Sigmoid colon (tissue), 4 donors: Measurements from ENCODE around the gene SRRM2.

Source experiments
- CTCF ChIP-seq, 4 experiments: fragments of 450-650 bp in 3 of 4; fragments of 200-600 bp in 1 of 4; IDR thresholded peaks; one replicate each; pipeline ENCODE4 v1.5.1; 2016 to 2019; ENCODE audit warnings: antibody characterized with exemption in 4 of 4, mild to moderate bottlenecking in 3 of 4, moderate library complexity in 2 of 4
- EP300 ChIP-seq, 4 donors: sonication (generic); formaldehyde crosslinking; IDR thresholded peaks; one replicate each; pipeline ENCODE4 v1.6.1; 2017; ENCODE audit warnings: antibody characterized with exemption in 4 of 4
- POLR2A ChIP-seq, 2 donors: fragments of 450-650 bp; IDR thresholded peaks; one replicate each; pipeline ENCODE4 v1.6.1; 2016; ENCODE audit warnings: antibody characterized with exemption in 2 of 2, mild to moderate bottlenecking in 2 of 2, moderate library complexity in 2 of 2
- POLR2AphosphoS5 ChIP-seq, 4 donors: sonication (generic); formaldehyde crosslinking; IDR thresholded peaks; one replicate each; pipeline ENCODE4 v1.6.1; 2017; ENCODE audit warnings: antibody characterized with exemption in 4 of 4

GRCh38 chr16:2751577-2752034, 832 bp upstream of the SRRM2 start:
- TF ChIP-seq CTCF (IDR thresholded peaks at IDR 0.05) (no peak), EP300 (IDR thresholded peaks at IDR 0.05) (peak in 1 of 4 donors; percentile 18), POLR2A (IDR thresholded peaks at IDR 0.05) (no peak), POLR2AphosphoS5 (IDR thresholded peaks at IDR 0.05) (no peak)
